HL-60 (cell line): ENCODE data around the gene RSAD2.

Experiments used
- DNase-seq, 2 experiments: peaks; one replicate each; pipeline ENCODE4 v3.0.0-alpha.2; 2010 to 2020; ENCODE audit warnings: low read depth in 1 of 2, low spot score in 1 of 2
- H3K27ac ChIP-seq: fragments of 250-450 bp; sonication (Bioruptor Pico); replicated peaks from 2 replicates; pipeline ENCODE4 v1.5.1; 2020; ENCODE audit warnings: mild to moderate bottlenecking, moderate library complexity
- H3K27me3 ChIP-seq: fragments of 250-450 bp; sonication (Bioruptor Pico); 2 replicates; pipeline ENCODE4 v1.5.1; 2021; ENCODE audit warnings: mild to moderate bottlenecking, moderate library complexity; ENCODE audit not compliant: insufficient read depth, poor library complexity, severe bottlenecking
- H3K4me3 ChIP-seq: replicated peaks from 2 replicates; pipeline ENCODE4 v1.5.1; 2011; ENCODE audit warnings: mild to moderate bottlenecking, control low read depth, low read length; ENCODE audit not compliant: insufficient read depth
- GABPA ChIP-seq: IDR thresholded peaks from 2 replicates; pipeline ENCODE4 v1.6.1; 2012; ENCODE audit warnings: low read depth
- POLR2AphosphoS5 ChIP-seq: IDR thresholded peaks from 2 replicates; pipeline ENCODE4 v1.6.1; 2012; ENCODE audit warnings: low read depth
- SPI1 ChIP-seq: IDR thresholded peaks from 2 replicates; pipeline ENCODE4 v1.6.1; 2012; ENCODE audit warnings: low read depth, mild to moderate bottlenecking, borderline replicate concordance
- TF ChIP-seq, protein P1 (sequence below): IDR thresholded peaks from one replicate; pipeline ENCODE4 v1.5.1; 2011; ENCODE audit warnings: low read length, control low read depth, inconsistent platforms; ENCODE audit not compliant: insufficient read depth
- TF ChIP-seq, protein P2 (sequence below): IDR thresholded peaks from 2 replicates; pipeline ENCODE4 v1.6.1; 2012; ENCODE audit warnings: low read depth; ENCODE audit not compliant: insufficient replicate concordance

Gene RSAD2

DNA sequence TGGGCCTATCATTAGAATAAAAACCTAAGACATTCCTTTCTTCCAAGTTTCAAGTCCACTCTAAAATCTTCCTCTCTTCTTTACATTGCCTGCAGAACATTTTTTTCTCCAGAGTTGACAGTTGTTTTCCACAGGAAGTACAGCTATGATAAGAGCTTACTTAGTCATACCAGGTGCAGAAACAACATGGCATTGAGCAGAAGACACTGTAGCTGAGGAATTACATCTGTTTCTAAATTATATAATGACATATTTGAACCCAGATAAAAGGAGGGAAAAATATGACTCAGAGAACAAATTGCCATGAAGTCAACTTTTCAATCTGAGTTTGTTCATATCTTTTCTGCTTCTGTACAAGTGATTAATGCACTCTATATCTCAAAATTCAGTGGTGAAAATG, 42.1 kb upstream of the RSAD2 start:
- Histone ChIP-seq H3K4me3 (no peak overlapping the region), H3K27me3 (no peaks in the 10 kb centered on the region), H3K27ac (no peak overlapping the region)
- no peak for DNase-seq
- TF ChIP-seq POLR2AphosphoS5 (no peak), GABPA (no peak), SPI1 (no peak)
- TF ChIP-seq, protein P1, sequence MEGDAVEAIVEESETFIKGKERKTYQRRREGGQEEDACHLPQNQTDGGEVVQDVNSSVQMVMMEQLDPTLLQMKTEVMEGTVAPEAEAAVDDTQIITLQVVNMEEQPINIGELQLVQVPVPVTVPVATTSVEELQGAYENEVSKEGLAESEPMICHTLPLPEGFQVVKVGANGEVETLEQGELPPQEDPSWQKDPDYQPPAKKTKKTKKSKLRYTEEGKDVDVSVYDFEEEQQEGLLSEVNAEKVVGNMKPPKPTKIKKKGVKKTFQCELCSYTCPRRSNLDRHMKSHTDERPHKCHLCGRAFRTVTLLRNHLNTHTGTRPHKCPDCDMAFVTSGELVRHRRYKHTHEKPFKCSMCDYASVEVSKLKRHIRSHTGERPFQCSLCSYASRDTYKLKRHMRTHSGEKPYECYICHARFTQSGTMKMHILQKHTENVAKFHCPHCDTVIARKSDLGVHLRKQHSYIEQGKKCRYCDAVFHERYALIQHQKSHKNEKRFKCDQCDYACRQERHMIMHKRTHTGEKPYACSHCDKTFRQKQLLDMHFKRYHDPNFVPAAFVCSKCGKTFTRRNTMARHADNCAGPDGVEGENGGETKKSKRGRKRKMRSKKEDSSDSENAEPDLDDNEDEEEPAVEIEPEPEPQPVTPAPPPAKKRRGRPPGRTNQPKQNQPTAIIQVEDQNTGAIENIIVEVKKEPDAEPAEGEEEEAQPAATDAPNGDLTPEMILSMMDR: no peak
- TF ChIP-seq, protein P2, sequence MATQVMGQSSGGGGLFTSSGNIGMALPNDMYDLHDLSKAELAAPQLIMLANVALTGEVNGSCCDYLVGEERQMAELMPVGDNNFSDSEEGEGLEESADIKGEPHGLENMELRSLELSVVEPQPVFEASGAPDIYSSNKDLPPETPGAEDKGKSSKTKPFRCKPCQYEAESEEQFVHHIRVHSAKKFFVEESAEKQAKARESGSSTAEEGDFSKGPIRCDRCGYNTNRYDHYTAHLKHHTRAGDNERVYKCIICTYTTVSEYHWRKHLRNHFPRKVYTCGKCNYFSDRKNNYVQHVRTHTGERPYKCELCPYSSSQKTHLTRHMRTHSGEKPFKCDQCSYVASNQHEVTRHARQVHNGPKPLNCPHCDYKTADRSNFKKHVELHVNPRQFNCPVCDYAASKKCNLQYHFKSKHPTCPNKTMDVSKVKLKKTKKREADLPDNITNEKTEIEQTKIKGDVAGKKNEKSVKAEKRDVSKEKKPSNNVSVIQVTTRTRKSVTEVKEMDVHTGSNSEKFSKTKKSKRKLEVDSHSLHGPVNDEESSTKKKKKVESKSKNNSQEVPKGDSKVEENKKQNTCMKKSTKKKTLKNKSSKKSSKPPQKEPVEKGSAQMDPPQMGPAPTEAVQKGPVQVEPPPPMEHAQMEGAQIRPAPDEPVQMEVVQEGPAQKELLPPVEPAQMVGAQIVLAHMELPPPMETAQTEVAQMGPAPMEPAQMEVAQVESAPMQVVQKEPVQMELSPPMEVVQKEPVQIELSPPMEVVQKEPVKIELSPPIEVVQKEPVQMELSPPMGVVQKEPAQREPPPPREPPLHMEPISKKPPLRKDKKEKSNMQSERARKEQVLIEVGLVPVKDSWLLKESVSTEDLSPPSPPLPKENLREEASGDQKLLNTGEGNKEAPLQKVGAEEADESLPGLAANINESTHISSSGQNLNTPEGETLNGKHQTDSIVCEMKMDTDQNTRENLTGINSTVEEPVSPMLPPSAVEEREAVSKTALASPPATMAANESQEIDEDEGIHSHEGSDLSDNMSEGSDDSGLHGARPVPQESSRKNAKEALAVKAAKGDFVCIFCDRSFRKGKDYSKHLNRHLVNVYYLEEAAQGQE: no peak

DNA sequence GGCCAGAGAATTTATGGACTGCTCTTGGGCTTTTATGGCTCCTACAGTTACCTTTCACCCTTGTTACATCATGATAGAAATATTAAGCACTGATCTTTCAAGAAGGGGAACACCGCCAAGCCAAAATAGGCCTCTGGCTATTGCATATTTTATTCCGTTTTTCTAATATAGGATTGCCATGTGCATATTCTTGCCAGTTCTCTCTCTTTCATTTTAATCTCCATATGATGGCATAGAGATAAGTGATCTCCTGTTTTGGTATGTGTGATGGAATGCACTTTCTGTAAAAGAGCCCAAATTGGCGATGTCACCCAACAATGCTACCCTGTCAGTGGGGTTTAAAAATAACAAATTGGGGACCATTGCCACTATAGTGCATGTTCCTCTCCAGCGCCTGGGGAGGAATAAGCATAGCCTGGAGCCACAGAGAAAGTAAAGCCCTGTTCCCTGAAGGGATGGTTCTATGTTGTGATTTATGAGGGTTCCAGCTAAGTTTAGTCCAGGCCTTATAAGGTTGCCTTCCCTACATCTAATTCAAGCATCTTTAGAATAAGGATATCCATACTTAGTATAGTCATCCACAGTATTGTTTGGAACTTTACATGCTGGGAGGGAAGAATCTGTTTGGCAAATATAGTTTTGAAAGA, 38.8 kb upstream of the RSAD2 start:
- TF ChIP-seq GABPA (no peak), SPI1 (no peak), POLR2AphosphoS5 (no peak)
- TF ChIP-seq, protein P1: no peak
- TF ChIP-seq, protein P2: no peak
- Histone ChIP-seq H3K27me3 (no peaks in the 10 kb centered on the region), H3K4me3 (no peak overlapping the region), H3K27ac (no peak overlapping the region)
- no peak for DNase-seq

DNA sequence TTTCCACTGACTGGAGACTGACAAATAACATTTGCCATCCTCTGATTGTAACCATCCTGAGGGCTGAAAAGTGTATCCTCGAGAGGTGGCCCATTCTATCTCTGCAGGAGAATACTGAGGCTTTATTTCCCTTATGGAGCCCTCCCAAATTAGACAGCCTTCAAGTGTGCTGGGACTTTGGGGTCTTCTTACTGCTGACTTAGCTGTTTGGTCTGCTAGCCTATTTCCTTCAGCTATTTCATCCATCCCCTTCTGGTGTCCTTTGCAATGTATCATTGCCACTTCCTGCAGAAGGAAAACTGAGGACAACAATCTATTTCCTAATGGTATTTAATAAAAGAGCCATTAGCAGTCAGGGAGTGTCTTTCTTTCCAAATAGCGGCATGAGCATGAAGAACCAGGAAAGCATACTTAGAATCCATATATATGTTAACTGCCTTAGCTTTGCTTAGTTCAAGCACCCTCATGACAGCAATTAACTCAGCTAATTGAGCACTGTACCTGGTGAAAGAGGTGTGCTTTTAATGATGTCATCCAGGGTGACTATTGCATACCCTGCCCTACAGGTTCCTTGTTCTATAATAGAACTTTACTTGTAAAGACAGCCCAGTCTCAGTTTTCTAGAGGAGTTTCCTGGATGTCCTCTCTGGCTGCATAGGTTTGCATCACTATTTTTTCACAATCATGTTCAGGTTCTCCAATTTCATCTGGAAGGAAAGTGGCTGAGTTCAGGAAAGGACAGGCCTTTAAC, 35.9 kb upstream of the RSAD2 start:
- no peak overlapping the region for H3K4me3 ChIP-seq
- H3K27ac ChIP-seq: no peak overlapping the region
- no peaks in the 10 kb centered on the region for H3K27me3 ChIP-seq
- no peak for DNase-seq
- TF ChIP-seq, protein P1: no peak
- TF ChIP-seq GABPA (no peak), SPI1 (no peak), POLR2AphosphoS5 (no peak)
- TF ChIP-seq, protein P2: no peak
